NCI-H146 treated with DMSO at 0.1 percent for 48 hours (cell line): ENCODE results near the gene EMC1.
"Not testable (repeated sequence)": the region's sequence is repeated elsewhere in the genome, so short reads cannot be mapped to it uniquely, and the experiment has no call there.

Experiments
- DNase-seq: peaks from one replicate; lab custom pipeline; 2025; ENCODE audit not compliant: unreplicated experiment; lab: John Stamatoyannopoulos, UW

Gene EMC1

GRCh38 chr1:19220080-19220846 is 31.1 kb downstream of the EMC1 start:
- DNase-seq = no peak

- no peak for DNase-seq
Observed at GRCh38 chr1:19219451-19219850, 31.9 kb downstream of the EMC1 start.

- DNase-seq = not testable (repeated sequence)
Observed at GRCh38 chr1:19216585-19216984, 34.7 kb downstream of the EMC1 start.

DNA sequence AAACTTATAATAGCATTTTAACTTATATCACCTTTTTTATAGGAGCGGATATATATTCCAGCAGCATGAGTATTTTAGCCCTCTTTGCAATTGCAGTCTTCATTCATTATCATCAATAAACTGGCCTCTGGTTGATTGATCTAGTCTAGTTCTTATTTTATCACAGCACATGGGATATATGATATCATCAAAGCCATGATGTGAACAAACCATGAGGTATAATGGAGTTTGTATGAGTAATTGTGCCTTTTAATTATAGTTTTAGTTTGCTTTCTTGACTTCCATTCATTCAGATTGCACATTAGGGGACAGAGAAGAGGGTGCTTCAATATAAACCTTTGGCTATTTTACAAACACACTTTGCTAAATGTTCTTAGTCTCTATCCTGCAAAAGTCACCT is 37.7 kb downstream of the EMC1 start:
- no peak for DNase-seq

- no peak for DNase-seq
Observed at GRCh38 chr1:19212167-19212566, 39.2 kb downstream of the EMC1 start.

DNA sequence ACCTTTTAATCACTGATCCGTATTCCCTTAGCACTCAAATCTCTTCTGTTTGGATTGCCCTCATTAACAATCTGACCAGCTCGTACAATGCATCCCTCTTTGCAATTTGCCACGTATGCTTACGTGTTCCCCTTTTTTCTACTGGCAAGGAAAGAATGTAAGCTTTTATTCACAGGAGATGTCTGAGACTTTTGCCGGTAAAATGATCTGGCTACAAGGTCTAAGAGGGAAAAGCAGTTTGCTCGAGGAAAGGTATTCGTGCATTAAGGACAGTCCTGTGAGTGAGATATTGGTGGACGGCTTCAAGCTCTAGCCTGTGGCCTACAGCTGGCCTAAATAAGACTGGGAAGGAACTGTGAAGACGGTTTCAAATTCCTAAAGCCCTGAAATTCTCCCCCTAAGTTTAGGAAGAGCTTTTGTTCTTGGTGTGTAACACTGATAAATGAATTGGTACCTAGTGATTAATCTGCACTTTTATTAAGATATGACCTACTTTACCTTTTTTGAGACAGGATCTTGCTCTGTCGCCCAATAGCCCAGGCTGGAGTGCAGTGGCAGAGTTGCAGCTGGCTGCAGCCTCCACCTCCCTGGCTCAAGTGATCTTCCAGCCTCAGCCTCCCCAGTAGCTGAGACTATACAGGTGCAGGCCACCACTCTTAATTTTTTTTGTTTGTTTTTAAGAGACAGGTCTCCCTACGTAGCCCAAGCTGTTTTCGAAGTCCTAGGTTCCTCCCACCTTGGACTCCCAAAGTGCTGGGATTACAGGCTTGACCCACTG is 40.4 kb downstream of the EMC1 start:
- DNase-seq = no peak

DNA sequence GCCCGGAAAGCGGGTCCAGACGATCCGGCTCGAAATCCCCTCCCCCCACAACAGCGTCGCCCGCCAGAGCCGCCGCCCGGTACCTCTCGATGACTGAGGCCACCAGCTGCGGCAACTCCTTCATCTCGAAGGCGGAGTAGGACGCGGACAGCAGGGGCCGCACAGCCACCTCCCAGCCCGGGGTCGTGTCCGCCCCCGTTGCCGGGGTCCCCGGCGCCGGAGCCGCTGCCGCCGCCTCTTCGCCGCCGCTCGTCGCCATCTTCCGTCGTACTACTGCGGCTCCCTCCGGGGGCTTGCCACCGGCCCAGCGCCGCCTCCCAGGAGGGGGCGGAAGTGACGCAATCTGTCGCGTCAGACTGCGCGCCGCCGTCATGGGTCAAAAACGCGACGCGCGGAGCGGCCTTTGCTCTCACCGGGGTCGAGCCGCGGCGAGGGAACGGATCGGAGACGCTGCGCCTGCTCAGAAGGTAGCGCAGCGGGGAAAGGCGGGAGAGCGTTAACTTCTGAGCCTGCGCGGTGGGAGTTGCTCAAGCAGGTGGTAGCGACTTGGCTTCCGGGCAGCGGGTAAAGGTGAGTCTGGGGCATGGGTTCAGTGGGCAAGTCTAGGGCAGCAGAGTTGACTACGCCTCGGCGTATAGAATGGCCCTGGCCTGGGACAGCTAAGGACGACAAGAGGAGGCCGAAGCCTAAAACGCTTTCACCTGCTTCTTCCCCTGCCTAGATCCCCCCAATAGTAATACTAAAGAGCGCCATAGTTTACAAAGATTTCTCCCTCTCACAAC is 41.1 kb downstream of the EMC1 start, which contains the start of gene UBR4:
TSS of gene UBR4 (minus strand) at position 277 of the 782 bp plus-strand sequence. CDS start at position 259, 18 bp downstream.
- peak; percentile 80 for DNase-seq

DNA sequence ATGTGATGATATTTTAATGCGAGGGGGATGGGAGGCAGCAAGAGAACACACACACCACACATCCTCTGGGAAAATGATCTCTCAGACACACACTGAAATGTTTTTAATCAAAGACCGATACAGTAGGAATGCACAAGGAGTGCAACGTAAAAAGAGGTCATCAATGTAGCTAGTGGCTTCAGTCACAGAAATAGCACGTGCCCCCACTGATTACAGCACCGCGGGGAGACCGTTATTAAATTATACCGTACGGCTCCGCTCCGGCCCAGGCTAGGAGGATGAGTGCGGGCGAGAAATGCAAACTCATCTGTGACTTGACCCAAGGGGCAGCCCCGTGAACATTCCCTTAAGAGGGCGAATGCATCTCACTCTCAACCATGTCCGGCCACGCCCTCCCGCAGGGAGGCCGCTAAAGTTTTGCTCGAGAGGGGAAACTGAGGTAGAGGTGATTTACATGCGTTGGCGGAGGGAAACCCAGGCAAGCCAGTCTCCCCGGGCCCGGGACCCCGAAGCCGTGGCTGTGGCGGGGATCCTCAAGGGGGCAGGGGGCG is 41.8 kb downstream of the EMC1 start:
- no peak for DNase-seq

GRCh38 chr1:19208710-19209438 is 42.5 kb downstream of the EMC1 start:
- no peak for DNase-seq

GRCh38 chr1:19206947-19207346 is 44.4 kb downstream of the EMC1 start:
- no peak for DNase-seq

DNA sequence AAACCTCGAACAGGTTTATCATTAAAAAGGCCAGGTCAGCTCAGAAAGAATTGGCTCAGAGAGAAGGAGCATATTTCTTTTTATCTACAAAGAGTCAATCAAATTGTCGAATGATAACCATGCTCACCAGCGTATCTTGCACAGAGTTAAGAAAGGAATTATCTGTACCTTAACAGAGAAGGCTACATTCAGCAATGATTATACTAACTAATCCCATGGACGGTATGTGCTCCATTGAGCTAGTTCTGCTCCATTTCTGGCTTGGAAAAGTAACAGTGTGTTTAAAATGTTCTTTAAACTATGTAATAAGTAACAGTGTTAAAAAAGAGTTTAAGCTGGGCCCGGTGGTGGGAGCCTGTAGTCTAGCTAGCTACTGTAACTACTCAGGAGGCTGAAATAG is 45.5 kb downstream of the EMC1 start:
- DNase-seq = no peak

DNA sequence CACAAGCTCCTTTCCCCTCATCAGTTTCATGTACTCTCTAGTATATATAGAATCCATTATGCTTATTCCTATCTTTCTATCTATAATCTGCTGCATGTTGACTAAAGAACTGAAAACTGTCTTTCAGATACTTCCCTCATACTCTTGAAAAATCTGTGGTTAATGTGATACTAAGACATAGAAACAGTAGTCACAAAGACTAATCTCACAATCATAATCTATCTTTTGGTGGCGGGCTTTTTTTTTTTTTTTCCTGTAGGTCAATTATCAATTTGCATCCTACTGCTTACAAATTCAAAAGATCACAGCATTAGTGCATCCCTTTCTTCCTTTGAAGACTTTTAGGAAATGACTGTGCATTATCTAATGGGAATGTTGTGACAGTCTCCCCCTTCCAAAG is 45.9 kb downstream of the EMC1 start:
- no peak for DNase-seq

DNA sequence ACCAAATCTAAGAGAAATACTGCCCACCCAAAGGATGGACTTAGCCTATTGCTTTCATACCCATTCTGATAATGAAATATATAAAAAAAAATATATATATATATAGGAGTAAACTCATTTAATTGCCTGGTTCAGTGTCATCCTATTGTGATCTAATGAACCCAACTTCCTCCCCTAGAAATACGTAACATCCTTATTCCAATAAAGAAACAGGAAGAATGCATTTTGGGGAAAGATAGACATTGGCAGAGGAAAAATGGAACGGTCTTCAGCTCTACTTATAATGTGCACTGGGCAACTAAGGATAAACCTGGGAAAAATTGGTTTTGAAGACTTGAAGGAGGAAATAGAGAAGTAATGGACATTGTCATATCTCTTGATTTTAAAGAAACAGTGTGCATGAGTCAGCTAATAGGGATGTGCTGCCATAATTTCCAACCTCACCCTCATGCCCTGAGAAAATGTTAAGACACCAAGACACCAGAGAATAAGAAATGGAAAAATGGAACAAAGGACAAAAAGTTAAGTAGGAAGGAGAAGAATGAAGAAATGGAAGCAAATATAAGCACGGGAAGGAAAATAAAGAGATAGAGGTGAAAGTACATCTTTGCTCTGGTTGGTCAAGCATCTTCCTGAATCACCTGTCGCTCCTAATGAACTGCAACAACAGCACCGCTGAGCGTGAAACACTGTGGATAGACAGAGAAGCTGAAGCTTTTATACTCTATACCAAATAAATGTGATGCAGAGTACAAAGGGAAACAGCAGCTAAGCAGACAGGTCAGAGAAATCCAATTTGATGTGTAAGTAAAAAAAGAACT is 46.7 kb downstream of the EMC1 start:
- DNase-seq = no peak

DNA sequence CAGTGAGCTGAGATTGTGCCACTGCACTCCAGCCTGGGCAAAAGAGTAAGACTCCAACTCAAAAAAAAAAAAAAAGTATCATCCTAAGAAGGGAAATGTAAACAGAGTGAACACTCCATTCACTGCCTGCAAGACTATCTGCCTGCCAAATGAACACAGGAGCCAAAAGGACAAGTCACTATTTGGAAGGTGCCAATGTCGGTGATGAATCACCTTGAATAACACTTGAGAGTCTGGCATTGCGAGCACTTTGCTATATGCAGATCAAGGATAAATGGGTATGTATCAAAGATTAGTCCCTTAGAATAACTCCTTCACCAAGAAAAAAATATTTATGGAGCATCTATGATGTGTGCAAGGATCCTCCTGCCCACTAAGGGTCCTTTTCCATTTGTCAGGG is 47.9 kb downstream of the EMC1 start:
- DNase-seq = no peak

DNA sequence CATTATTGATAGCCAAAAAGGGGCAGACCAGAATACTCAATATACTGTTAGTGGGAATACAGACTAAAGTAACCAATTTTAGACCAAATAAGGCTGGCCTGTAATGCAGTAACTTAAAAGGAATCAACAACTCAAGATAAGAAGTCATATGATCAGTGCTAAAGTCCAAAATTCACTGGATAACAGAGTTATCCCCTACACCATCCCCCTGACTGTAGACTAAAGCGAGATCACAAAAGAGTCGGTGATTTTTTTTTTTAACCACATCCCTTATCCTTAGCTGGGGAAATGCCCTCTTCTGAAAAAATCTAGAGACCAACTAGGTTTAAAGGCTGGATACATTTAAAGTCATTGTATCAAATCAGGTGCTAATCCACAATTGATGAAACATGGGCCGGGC is 48.9 kb downstream of the EMC1 start:
- DNase-seq = no peak

DNA sequence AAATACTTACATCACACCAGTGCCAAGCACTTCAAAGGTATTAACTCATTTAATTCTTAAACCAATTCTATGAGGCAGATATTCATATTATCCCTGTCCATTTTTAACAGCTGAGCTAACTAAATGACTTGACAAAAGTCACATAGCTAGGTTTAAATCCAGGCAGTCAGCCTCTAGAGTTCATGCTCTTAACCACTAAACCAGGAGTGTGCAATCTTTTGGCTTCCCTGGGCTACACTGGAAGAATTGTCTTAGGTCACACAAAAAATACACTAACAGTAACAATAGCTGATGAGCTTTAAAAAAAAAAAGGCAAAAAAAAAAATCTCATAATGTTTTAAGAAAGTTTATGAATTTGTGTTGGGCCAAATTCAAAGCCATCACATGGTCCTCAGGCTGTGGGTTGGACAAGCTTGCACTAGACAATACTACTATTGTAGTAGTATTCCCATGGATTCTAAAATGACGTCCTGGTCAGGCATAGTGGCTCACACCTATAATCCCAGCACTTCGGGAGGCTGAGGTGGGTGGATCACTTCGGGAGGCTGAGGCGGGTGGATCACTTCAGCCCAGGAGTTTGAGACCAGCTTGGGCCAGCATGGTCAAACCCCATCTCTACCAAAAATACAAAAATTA is 51.2 kb downstream of the EMC1 start:
- no peak for DNase-seq

DNA sequence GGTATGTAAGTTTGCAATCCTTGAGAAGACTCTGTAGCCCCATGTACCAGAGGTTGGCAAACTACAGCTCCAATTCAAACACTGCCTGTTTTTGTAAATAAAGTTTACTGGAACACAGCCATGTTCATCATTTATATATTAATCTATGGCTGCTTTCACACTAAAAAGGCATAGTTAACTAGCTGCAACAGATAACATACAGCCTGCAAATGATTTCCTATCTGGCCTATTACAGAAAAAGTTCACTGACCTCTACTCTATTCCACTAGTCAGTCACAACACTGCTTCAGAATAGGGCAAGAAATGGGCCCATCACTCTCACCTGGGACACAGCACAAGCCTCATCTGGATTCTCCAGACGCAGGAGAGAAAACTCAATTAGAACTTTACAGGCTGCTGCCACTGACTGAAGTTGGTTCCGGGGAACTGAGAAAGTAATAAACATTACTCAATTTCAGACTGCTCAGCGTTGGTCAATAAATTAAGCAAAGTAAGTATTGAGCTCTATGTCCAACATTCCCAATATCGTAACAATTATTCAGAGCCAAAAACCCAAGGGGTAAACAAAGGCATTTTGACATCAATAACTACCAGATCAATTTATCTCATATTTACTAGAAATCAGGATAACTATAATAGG is 51.9 kb downstream of the EMC1 start:
- no peak for DNase-seq

- no peak for DNase-seq
Observed at GRCh38 chr1:19198820-19199219, 52.5 kb downstream of the EMC1 start.

GRCh38 chr1:19197845-19198244 is 53.5 kb downstream of the EMC1 start:
- no peak for DNase-seq
